ES-I3 (cell line): Measurements from ENCODE around the gene C1orf167.

ENCODE experiments used
- H3K36me3 ChIP-seq: 2 replicates; pipeline ENCODE4 v1.6.1; 2013; ENCODE audit warnings: mild to moderate bottlenecking, low read length, control low read depth, moderate library complexity; ENCODE audit not compliant: insufficient read depth
- H3K4me1 ChIP-seq: 2 replicates; pipeline ENCODE4 v1.6.1; 2013; ENCODE audit warnings: mild to moderate bottlenecking, control low read depth, low read length; ENCODE audit not compliant: insufficient read depth
- H3K9ac ChIP-seq: 2 replicates; pipeline ENCODE4 v1.6.1; 2013; ENCODE audit warnings: low read depth, mild to moderate bottlenecking, low read length, moderate library complexity
- H3K9me3 ChIP-seq: 2 replicates; pipeline ENCODE4 v1.6.1; 2013; ENCODE audit warnings: mild to moderate bottlenecking, low read length, moderate library complexity; ENCODE audit not compliant: control insufficient read depth, insufficient read depth

The C1orf167 gene

GRCh38 chr1:11764519-11764918 is 2.5 kb downstream of the C1orf167 start:
- H3K36me3 ChIP-seq, result no peaks in the 10 kb centered on the region
- H3K9ac ChIP-seq, result no peak overlapping the region
- peaks cover 6% of the 10 kb centered on the region; the same call in 1 of the 2 replicates for H3K4me1 ChIP-seq
- H3K9me3 ChIP-seq, result no peaks in the 10 kb centered on the region

DNA sequence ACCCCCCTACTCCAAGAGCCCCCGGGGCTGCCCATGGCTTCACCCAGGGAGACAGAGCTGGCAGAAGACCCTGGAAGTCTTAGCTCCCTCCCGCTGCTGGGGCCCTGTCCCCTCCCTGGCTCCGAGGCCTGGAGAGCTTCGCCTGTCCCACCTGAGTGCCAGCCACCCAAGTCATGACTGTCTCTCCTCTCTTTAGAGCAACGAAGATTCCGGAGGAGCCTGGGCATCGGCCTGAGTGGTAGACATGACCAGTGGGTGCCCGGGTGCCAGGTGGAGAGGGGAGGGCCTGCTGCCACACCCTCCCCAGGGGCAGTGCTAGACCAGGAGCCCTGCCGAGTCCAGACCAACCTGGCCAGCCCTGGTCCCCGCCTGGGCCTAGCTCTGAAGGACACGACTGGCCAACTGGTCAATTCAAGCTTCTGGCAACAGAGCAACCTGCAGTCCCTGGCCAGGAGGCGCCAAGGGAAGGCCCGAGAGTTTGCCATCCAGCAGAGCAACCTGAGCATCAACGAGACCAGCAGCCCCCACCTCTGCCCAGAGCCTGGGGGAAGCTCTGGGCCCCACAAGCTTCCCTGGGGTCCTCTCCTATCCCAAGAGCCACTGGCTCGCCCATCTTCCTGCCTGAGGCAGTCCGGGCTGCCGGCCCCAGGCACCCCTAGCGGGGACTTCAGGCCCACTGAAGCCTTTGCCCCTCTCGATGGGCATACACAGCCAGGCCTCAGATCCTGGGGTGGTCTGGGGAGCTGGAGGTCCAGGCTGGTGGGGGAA is 3.9 kb downstream of the C1orf167 start:
- H3K9ac ChIP-seq, result no peak overlapping the region
- H3K4me1 ChIP-seq, result peaks cover 6% of the 10 kb centered on the region; the same call in 1 of the 2 replicates
- no peaks in the 10 kb centered on the region for H3K9me3 ChIP-seq
- no peaks in the 10 kb centered on the region for H3K36me3 ChIP-seq

DNA sequence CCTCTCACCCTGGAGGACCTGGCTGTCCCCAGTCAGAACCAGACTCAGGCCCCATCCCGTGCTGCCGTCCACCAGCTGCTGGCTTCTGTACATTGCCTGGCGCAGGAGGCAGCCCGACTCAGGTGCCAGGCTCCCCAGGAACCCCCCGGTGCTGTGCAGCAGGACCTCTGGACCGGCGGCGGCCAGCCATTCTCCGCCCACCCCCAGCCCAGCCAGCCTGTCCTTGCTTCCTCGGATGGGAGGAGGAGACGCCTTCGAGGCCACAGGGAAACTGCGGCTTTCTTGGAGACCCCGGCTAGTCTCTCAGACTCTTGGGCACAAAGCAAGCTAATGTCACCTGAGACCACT is 4.4 kb downstream of the C1orf167 start:
- no peaks in the 10 kb centered on the region for H3K36me3 ChIP-seq
- H3K9me3 ChIP-seq, result no peaks in the 10 kb centered on the region
- no peak overlapping the region for H3K9ac ChIP-seq
- peaks cover 6% of the 10 kb centered on the region; the same call in 1 of the 2 replicates for H3K4me1 ChIP-seq

DNA sequence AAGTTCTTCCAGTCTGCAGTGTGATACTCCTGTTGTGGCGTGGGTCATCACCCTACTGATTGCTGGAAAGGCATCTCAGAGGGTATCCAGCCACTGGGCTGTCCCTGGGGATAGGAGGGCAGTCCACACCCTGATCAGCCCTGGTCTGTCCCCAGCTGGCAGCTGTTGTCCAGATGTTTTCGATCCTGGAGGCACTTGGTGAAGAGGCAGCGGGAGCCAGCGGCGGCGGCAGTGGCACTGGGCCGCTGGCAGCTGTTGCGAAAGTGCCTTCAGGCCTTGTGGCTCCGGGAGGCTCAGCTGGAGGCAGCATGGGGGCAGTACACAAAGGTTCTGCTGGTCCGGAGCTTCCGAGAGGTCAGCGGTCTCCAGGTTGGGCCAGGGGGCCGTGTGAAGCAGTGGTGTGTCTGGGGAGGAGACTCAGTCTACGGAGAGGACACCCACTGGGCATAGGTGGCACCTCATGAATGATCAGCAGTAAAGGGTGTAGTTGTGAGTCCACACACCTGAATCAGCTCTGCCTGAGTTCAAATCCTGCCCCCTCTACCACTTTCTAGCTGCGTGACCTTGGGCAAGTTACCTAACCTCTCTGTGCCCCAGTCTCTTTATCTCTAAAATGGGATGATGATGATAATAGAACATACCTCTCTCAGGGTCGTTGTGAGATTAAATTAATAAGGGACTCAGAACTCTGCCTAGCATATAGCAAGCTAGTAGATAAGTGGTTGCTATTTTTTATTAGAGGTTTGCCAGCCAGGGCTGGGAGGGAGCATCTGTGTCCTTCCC is 6.1 kb downstream of the C1orf167 start:
- Histone ChIP-seq H3K36me3 (no peaks in the 10 kb centered on the region), H3K4me1 (peaks cover 6% of the 10 kb centered on the region; the same call in 1 of the 2 replicates), H3K9ac (no peak overlapping the region), H3K9me3 (no peaks in the 10 kb centered on the region)

DNA sequence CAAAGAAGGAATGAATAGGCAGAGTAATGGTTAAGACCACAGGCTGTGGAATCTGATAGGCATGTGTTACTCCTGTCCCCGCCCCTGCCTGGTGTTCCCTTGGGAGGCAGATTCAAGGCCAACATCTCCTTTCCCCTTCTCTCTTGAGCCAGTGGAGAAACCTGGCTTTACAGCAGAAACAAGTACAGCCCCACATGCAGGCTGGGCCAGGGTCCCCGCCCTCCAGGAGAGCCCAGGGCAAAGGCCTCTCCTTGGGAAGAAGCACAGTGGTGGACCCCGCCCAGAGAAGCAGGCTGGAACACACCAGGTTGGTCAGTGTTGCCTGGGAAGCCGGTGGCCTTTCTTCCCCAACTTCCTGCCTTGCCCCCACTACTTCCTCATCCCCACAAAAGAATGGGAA is 6.8 kb downstream of the C1orf167 start:
- no peaks in the 10 kb centered on the region for H3K36me3 ChIP-seq
- H3K4me1 ChIP-seq, result peaks cover 6% of the 10 kb centered on the region; the same call in 1 of the 2 replicates
- H3K9me3 ChIP-seq, result no peaks in the 10 kb centered on the region
- H3K9ac ChIP-seq, result no peak overlapping the region

DNA sequence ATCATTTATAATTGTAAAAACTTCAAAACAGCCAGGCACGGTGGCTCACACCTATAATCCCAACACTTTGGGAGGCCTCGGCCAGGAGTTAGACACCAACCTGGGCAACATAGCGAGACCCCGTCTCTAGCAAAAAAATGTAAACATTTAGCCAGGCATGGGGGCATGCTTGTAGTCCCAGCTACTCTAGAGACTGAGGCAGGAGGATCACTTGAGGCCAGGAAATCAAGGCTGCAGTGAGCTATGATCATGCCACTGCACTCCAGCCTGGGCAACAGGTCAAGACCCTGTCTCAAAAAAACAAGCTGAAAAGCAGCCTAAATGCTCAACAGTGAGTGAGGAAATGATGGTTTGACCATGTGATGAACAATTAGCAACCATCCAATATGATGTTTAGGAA is 7.3 kb downstream of the C1orf167 start:
- H3K9me3 ChIP-seq, result no peaks in the 10 kb centered on the region
- H3K9ac ChIP-seq, result no peak overlapping the region
- H3K36me3 ChIP-seq, result no peaks in the 10 kb centered on the region
- H3K4me1 ChIP-seq, result peaks cover 6% of the 10 kb centered on the region; the same call in 1 of the 2 replicates

- Histone ChIP-seq H3K9ac (no peak overlapping the region), H3K9me3 (no peaks in the 10 kb centered on the region)
These were observed 8.0 kb downstream of the C1orf167 start for GRCh38 chr1:11770011-11770410.

DNA sequence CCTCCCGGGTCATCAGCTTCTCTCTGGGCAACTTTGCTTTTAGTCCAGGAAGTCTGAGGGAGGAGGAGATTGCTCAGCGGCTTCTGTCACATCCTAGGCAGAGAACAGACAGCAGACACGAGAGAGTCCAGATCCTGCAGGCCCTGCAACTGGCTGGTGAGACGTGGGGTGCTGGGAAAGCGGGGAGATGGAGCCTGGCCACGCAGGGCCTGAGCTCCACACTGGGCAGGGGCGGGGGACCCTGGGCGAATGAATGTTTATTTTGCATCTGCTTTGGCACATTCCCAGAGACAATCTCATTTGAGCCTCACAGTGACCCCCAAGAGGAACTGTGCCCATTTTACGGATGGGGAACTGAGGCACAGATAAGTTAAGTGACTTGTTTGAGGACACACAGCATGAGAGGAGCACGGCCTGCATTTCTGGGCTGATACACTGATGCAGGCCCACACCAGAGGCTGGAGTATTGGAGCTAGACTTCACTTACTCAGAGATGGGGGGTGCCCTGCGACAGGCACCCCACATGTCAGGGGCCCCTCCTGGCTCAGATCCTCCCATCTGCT is 9.6 kb downstream of the C1orf167 start:
- H3K36me3 ChIP-seq, result no peaks in the 10 kb centered on the region
- no peak overlapping the region for H3K9ac ChIP-seq
- H3K9me3 ChIP-seq, result no peaks in the 10 kb centered on the region
- H3K4me1 ChIP-seq, result peaks cover 6% of the 10 kb centered on the region; the same call in 1 of the 2 replicates

More at GRCh38 chr1:11770011-11770410, 8.0 kb downstream of the C1orf167 start:
- Histone ChIP-seq H3K4me1 (peaks cover 6% of the 10 kb centered on the region; the same call in 1 of the 2 replicates), H3K36me3 (no peaks in the 10 kb centered on the region)

DNA sequence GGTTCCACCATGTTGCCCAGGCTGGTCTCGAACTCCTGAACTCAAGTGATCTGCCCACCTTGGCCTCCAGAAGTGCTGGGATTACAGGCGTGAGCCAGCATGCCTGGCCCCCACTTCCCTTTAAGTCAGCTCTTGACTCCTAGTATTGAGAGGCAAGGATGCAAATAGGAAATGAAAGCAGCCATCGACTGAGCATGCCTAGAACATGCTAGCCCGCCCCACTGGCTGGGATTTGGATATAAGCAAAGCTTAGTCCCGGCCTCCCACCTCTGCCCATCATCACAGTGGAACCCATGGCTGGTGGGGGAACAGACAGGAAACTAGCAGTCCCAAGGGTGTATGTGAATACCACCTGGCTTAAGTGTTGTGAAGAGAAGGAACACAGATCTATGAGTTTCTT is 10.5 kb downstream of the C1orf167 start:
- H3K9ac ChIP-seq, result no peak overlapping the region
- no peaks in the 10 kb centered on the region for H3K9me3 ChIP-seq
- no peaks in the 10 kb centered on the region for H3K36me3 ChIP-seq
- H3K4me1 ChIP-seq, result peaks cover 6% of the 10 kb centered on the region; the same call in 1 of the 2 replicates

GRCh38 chr1:11774753-11775152 is 12.8 kb downstream of the C1orf167 start:
- Histone ChIP-seq H3K9ac (no peak overlapping the region), H3K36me3 (no peaks in the 10 kb centered on the region), H3K4me1 (peaks cover 6% of the 10 kb centered on the region; the same call in 1 of the 2 replicates), H3K9me3 (no peaks in the 10 kb centered on the region)

- Histone ChIP-seq H3K9ac (no peak overlapping the region), H3K9me3 (no peaks in the 10 kb centered on the region), H3K4me1 (no peaks in the 10 kb centered on the region), H3K36me3 (no peaks in the 10 kb centered on the region)
These were observed 15.8 kb downstream of the C1orf167 start for GRCh38 chr1:11777658-11778322.

GRCh38 chr1:11778336-11778735 is 16.3 kb downstream of the C1orf167 start:
- Histone ChIP-seq H3K9me3 (no peaks in the 10 kb centered on the region), H3K36me3 (no peaks in the 10 kb centered on the region), H3K4me1 (no peaks in the 10 kb centered on the region), H3K9ac (no peak overlapping the region)

DNA sequence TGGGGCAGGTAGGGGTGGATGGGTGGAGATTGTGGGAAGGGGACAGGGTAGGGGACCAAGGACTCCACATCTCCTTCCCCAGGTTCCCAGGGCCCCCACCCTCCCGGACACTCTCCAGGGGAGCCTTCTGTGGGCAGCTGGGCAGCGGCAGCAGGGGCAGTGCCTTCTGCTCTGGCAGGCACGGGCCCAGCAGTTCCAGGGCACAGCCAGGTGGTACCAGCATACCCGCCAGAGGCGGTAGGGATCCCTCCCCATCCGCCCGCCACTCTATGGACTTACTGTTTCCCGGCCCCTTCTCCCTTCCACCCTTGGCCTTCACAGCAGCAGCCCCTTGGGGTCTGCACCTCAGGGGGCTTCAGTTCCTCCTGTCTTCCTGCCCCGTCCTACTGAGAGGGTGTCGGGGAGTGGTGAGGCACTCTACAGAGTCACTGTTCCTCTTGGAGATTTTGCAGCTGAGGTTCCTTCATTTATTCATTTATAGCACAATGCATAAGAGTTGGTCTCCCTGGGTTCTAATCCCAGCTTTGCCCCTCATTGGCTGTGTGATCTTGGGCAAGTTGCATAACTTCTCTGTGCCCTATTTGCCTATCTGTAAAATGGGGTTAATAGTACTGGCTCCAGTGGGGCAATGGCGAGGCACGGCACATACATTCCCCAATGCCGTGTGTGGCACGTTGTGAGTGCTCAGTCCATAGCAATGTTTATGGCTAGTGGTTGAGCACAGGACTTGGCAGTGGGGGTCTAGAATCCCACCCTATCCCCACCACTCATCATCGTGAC is 17.0 kb downstream of the C1orf167 start:
- Histone ChIP-seq H3K9ac (no peak overlapping the region), H3K4me1 (no peaks in the 10 kb centered on the region), H3K9me3 (no peaks in the 10 kb centered on the region), H3K36me3 (no peaks in the 10 kb centered on the region)
